MM.1S (cell line): ENCODE results near the gene ZBTB18.

Source experiments
- DNase-seq: peaks from one replicate; pipeline ENCODE4 v3.0.0-alpha.2; 2015
- H2AFZ ChIP-seq: fragments of 300-600 bp; sonication (generic); 2 replicates; pipeline ENCODE4 v1.6.0; 2016; ENCODE audit warnings: antibody characterized with exemption, low read length
- H3F3A ChIP-seq: fragments of 300-600 bp; sonication (generic); 2 replicates; pipeline ENCODE4 v1.6.1; 2016; ENCODE audit warnings: mild to moderate bottlenecking, antibody characterized with exemption, low read length, moderate library complexity, mixed read lengths; ENCODE audit not compliant: insufficient read depth
- H3K27ac ChIP-seq: fragments of 300-600 bp; sonication (generic); 2 replicates; pipeline ENCODE4 v1.5.1; 2016; ENCODE audit warnings: mild to moderate bottlenecking, low read length
- H3K27me3 ChIP-seq: fragments of 300-600 bp; sonication (generic); replicated peaks from 2 replicates; pipeline ENCODE4 v1.6.0; 2016; ENCODE audit warnings: low read length; ENCODE audit not compliant: insufficient read depth
- H3K36me3 ChIP-seq: fragments of 300-600 bp; sonication (generic); replicated peaks from 2 replicates; pipeline ENCODE4 v1.6.1; 2016; ENCODE audit warnings: mild to moderate bottlenecking, low read length, mixed read lengths; ENCODE audit not compliant: insufficient read depth
- H3K4me1 ChIP-seq: fragments of 300-600 bp; sonication (generic); 2 replicates; pipeline ENCODE4 v1.6.1; 2016; ENCODE audit warnings: low read length, mixed read lengths
- H3K4me2 ChIP-seq: fragments of 300-600 bp; sonication (generic); 2 replicates; pipeline ENCODE4 v1.6.0; 2016; ENCODE audit warnings: low read depth, low read length
- H3K4me3 ChIP-seq: fragments of 300-600 bp; sonication (generic); 2 replicates; pipeline ENCODE4 v1.5.1; 2016; ENCODE audit warnings: low read length, mixed read lengths
- H3K79me2 ChIP-seq: fragments of 300-600 bp; sonication (generic); 2 replicates; pipeline ENCODE4 v1.6.1; 2016; ENCODE audit warnings: mixed run types, low read length, mixed read lengths
- H3K9ac ChIP-seq: fragments of 300-600 bp; sonication (generic); 2 replicates; pipeline ENCODE4 v1.6.1; 2016; ENCODE audit warnings: low read length, mixed read lengths
- H3K9me2 ChIP-seq: fragments of 300-600 bp; sonication (generic); replicated peaks from 2 replicates; pipeline ENCODE4 v1.6.1; 2016; ENCODE audit warnings: mild to moderate bottlenecking, low read length, mixed read lengths; ENCODE audit not compliant: insufficient read depth
- H3K9me3 ChIP-seq: fragments of 300-600 bp; sonication (generic); replicated peaks from 2 replicates; pipeline ENCODE4 v1.6.1; 2016; ENCODE audit warnings: mild to moderate bottlenecking, low read length, mixed read lengths; ENCODE audit not compliant: insufficient read depth
- H4K20me1 ChIP-seq: fragments of 300-600 bp; sonication (generic); 2 replicates; pipeline ENCODE4 v1.6.1; 2016; ENCODE audit warnings: mild to moderate bottlenecking, low read length, moderate library complexity, mixed read lengths; ENCODE audit not compliant: insufficient read depth
- CTCF ChIP-seq: fragments of 300-600 bp; sonication (generic); IDR thresholded peaks from 2 replicates; pipeline ENCODE4 v1.5.1; 2016; ENCODE audit warnings: antibody characterized with exemption, low read length, mixed read lengths
- EZH2 ChIP-seq: fragments of 300-600 bp; sonication (generic); optimal IDR thresholded peaks from 2 replicates; pipeline ENCODE3; 2017; ENCODE audit warnings: low read depth, mild to moderate bottlenecking, antibody characterized with exemption, low read length, mixed read lengths
- EZH2phosphoT487 ChIP-seq: fragments of 300-600 bp; sonication (generic); IDR thresholded peaks from 2 replicates; pipeline ENCODE4 v1.6.1; 2018; ENCODE audit warnings: antibody characterized with exemption, low read length

Gene ZBTB18

GRCh38 chr1:244087021-244087560, 36.0 kb downstream of the ZBTB18 start:
- no peaks in the 10 kb centered on the region for H3K4me1 ChIP-seq
- no peak overlapping the region for H2AFZ ChIP-seq
- H3K4me2 ChIP-seq = no peak overlapping the region
- no peak overlapping the region for H3K9ac ChIP-seq
- H3K9me3 ChIP-seq = no peaks in the 10 kb centered on the region
- H4K20me1 ChIP-seq = no peaks in the 10 kb centered on the region
- no peaks in the 10 kb centered on the region for H3K36me3 ChIP-seq
- no peaks in the 10 kb centered on the region for H3F3A ChIP-seq
- no peaks in the 10 kb centered on the region for H3K79me2 ChIP-seq
- no peak for DNase-seq
- TF ChIP-seq EZH2phosphoT487 = no peak
- TF ChIP-seq EZH2 = no peak
- no peak for TF ChIP-seq CTCF
- H3K9me2 ChIP-seq = no peaks in the 10 kb centered on the region
- no peaks in the 10 kb centered on the region for H3K27me3 ChIP-seq
- H3K27ac ChIP-seq = no peak overlapping the region
- H3K4me3 ChIP-seq = no peak overlapping the region

GRCh38 chr1:244087611-244088010, 36.5 kb downstream of the ZBTB18 start:
- no peaks in the 10 kb centered on the region for H3K9me2 ChIP-seq
- H4K20me1 ChIP-seq = no peaks in the 10 kb centered on the region
- H3K36me3 ChIP-seq = no peaks in the 10 kb centered on the region
- no peaks in the 10 kb centered on the region for H3F3A ChIP-seq
- DNase-seq = no peak
- TF ChIP-seq CTCF (no peak), EZH2 (no peak), EZH2phosphoT487 (no peak)
- no peaks in the 10 kb centered on the region for H3K9me3 ChIP-seq
- no peak overlapping the region for H3K9ac ChIP-seq
- no peak overlapping the region for H3K4me3 ChIP-seq
- no peak overlapping the region for H3K27ac ChIP-seq
- no peak overlapping the region for H2AFZ ChIP-seq
- no peaks in the 10 kb centered on the region for H3K4me1 ChIP-seq
- no peak overlapping the region for H3K4me2 ChIP-seq
- H3K79me2 ChIP-seq = no peaks in the 10 kb centered on the region
- no peaks in the 10 kb centered on the region for H3K27me3 ChIP-seq

DNA sequence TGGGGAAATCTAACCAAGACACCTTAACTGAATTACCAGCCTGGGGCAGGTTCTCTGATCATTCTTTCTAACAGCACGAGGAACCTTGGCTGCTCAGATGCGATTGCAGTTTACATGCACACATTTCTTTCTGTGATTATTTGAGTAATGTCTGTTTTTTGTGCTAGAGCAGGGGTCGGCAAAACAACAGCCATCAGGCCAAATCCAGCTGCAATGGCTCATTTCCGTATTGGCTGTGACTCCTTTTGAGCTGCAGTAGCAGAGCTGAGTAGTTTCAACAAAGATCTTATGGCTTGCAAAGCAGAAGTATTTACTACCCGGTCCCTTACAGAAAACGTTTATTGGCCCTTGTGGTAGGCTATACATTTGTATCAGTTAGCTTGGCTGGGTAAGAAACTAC, 37.1 kb downstream of the ZBTB18 start:
- H2AFZ ChIP-seq = no peak overlapping the region
- no peaks in the 10 kb centered on the region for H3K79me2 ChIP-seq
- H3K9me3 ChIP-seq = no peaks in the 10 kb centered on the region
- TF ChIP-seq CTCF (no peak), EZH2 (no peak), EZH2phosphoT487 (no peak)
- no peak overlapping the region for H3K4me3 ChIP-seq
- H3K36me3 ChIP-seq = no peaks in the 10 kb centered on the region
- no peak overlapping the region for H3K9ac ChIP-seq
- no peak overlapping the region for H3K4me2 ChIP-seq
- no peak for DNase-seq
- H4K20me1 ChIP-seq = no peaks in the 10 kb centered on the region
- H3K9me2 ChIP-seq = no peaks in the 10 kb centered on the region
- H3K4me1 ChIP-seq = no peaks in the 10 kb centered on the region
- H3K27me3 ChIP-seq = no peaks in the 10 kb centered on the region
- no peaks in the 10 kb centered on the region for H3F3A ChIP-seq
- no peak overlapping the region for H3K27ac ChIP-seq
